K562 (cell line): ENCODE results near the gene FOXJ3. TPM values are rescaled to one million over a fixed set of nuclear protein-coding genes. Genes with fewer than 3 reads are reported as not detected.

Source experiments
- ATF6 ChIP-seq: sonication (generic); formaldehyde crosslinking; IDR thresholded peaks from 2 replicates; pipeline ENCODE4 v1.4.0; 2020; ENCODE audit warnings: mild to moderate bottlenecking, missing genetic modification reagents
- CREM ChIP-seq: IDR thresholded peaks from 2 replicates; pipeline ENCODE4 v1.6.1; 2014; ENCODE audit warnings: antibody characterized with exemption, low read depth
- DPF2 ChIP-seq: fragments of 450-650 bp; IDR thresholded peaks from 2 replicates; pipeline ENCODE4 v1.6.1; 2016
- E2F8 ChIP-seq: fragments of 450-650 bp; IDR thresholded peaks from 2 replicates; pipeline ENCODE4 v1.7.1; 2018; ENCODE audit warnings: mild to moderate bottlenecking, low read depth; ENCODE audit not compliant: partially characterized antibody
- EP300 ChIP-seq: IDR thresholded peaks from 2 replicates; pipeline ENCODE4 v1.6.1; 2012; ENCODE audit warnings: low read length, improper control_type of control experiment
- FOXJ3 ChIP-seq: sonication (generic); formaldehyde crosslinking; IDR thresholded peaks from 2 replicates; pipeline ENCODE4 v1.4.0; 2020; ENCODE audit warnings: mild to moderate bottlenecking, missing genetic modification reagents
- HIVEP1 ChIP-seq: fragments of 250-450 bp; sonication (Bioruptor Pico); IDR thresholded peaks from 2 replicates; pipeline ENCODE4 v1.4.0; 2020; ENCODE audit warnings: mild to moderate bottlenecking
- MYBL2 ChIP-seq, 2 experiments: fragments of 450-650 bp in 1 of 2; sonication (generic) in 1 of 2; formaldehyde crosslinking in 1 of 2; IDR thresholded peaks; 2 replicates each; pipeline versions ENCODE4 v1.6.1 to v1.8.1; 2017 to 2022; ENCODE audit warnings: borderline replicate concordance in 1 of 2, inconsistent platforms in 1 of 2, low read depth in 1 of 2, mild to moderate bottlenecking in 1 of 2, missing genetic modification reagents in 1 of 2, moderate library complexity in 1 of 2
- PBX2 ChIP-seq, 2 experiments: IDR thresholded peaks in 1 of 2; conservative IDR thresholded peaks in 1 of 2; 2 replicates each; pipeline ENCODE4 v1.6.1; 2016; ENCODE audit warnings: low read depth in 2 of 2, mild to moderate bottlenecking in 1 of 2, missing compliant biosample characterization in 1 of 2, missing genetic modification characterization in 1 of 2, moderate library complexity in 1 of 2
- PPARD ChIP-seq: fragments of 250-450 bp; sonication (Bioruptor Pico); IDR thresholded peaks from 2 replicates; pipeline ENCODE4 v1.8.0; 2022; ENCODE audit warnings: inconsistent platforms, mild to moderate bottlenecking, moderate library complexity
- RBM14 ChIP-seq: fragments of 200-400 bp; formaldehyde crosslinking; IDR thresholded peaks from 2 replicates; pipeline ENCODE4 v1.6.1; 2018; ENCODE audit warnings: low read depth, mild to moderate bottlenecking, low read length, moderate library complexity, borderline replicate concordance; ENCODE audit not compliant: insufficient read depth
- SMAD2 ChIP-seq: fragments of 150-350 bp; IDR thresholded peaks from 2 replicates; pipeline ENCODE4 v1.6.1; 2014; ENCODE audit warnings: low read depth, mild to moderate bottlenecking, low read length
- SRSF1 ChIP-seq: fragments of 200-400 bp; formaldehyde crosslinking; IDR thresholded peaks from 2 replicates; pipeline ENCODE4 v1.6.1; 2017; ENCODE audit warnings: mild to moderate bottlenecking, low read depth, low read length, moderate library complexity
- STAG1 ChIP-seq: sonication (generic); formaldehyde crosslinking; IDR thresholded peaks from 2 replicates; pipeline ENCODE4 v1.5.0; 2020; ENCODE audit warnings: missing genetic modification reagents, borderline replicate concordance
- ZBTB8A ChIP-seq: fragments of 450-650 bp; IDR thresholded peaks from 2 replicates; pipeline ENCODE4 v1.6.1; 2018; ENCODE audit warnings: mild to moderate bottlenecking, moderate library complexity; ENCODE audit not compliant: partially characterized antibody
- ZNF24 ChIP-seq: fragments of 450-650 bp; IDR thresholded peaks from 2 replicates; pipeline ENCODE4 v1.6.1; 2016
- ZNF274 ChIP-seq: IDR thresholded peaks from 2 replicates; pipeline ENCODE4 v1.6.1; 2011; ENCODE audit warnings: low read depth, mild to moderate bottlenecking, low read length, moderate library complexity, borderline replicate concordance
- ZNF511 ChIP-seq: sonication (generic); formaldehyde crosslinking; IDR thresholded peaks from 2 replicates; pipeline ENCODE4 v1.8.0; 2022; ENCODE audit warnings: mild to moderate bottlenecking, missing genetic modification reagents
- ZNF668 ChIP-seq: fragments of 250-450 bp; sonication (Bioruptor Pico); IDR thresholded peaks from 2 replicates; pipeline ENCODE4 v1.8.0; 2022; ENCODE audit warnings: mild to moderate bottlenecking, inconsistent platforms
- ZNF707 ChIP-seq: fragments of 250-450 bp; sonication (Bioruptor Pico); conservative IDR thresholded peaks from 2 replicates; pipeline ENCODE4 v1.8.0; 2022; ENCODE audit warnings: inconsistent platforms, mild to moderate bottlenecking, moderate library complexity
- ZSCAN29 ChIP-seq: fragments of 450-650 bp; IDR thresholded peaks from 2 replicates; pipeline ENCODE4 v1.6.1; 2017
- polyA plus RNA-seq, 8 experiments: library from polyadenylated mRNA; depleted of rRNA in 4 of 8; stranded (reverse) in 5 of 8; unstranded in 3 of 8; fragments of >200 nt; fragmentation: Nextera tagmentation in 2 of 8; fragmentation: Illumina TruSeq in 1 of 8; extraction: Ambion mirVana in 2 of 8; extraction: Trizol in 1 of 8; gene quantifications; 2 replicates each; pipeline versions ENCODE4 v1.2.1 to v1.2.3, GENCODE V29; 2011 to 2014; ENCODE audit warnings: inconsistent platforms in 1 of 8, missing spikeins in 1 of 8
- total RNA-seq, 7 experiments: library from RNA; depleted of rRNA in 6 of 7; stranded (reverse); fragments of >200 nt in 6 of 7; fragmentation: Illumina TruSeq in 2 of 7; extraction: Trizol in 2 of 7; gene quantifications; 2 replicates each; pipeline versions ENCODE4 v1.2.1 to v1.2.3, GENCODE V29; 2011 to 2021; ENCODE audit warnings: low replicate concordance in 1 of 7

The FOXJ3 gene
- total and polyA plus RNA-seq, 9 of the 15 experiments (the other 6 are each of a cell fraction or from before 2014, with no cell fraction given), result 8.7 to 35.3 (median 23.4) TPM

GRCh38 chr1:42221952-42222606 lies 113.0 kb downstream of the FOXJ3 start (continued):
- TF ChIP-seq E2F8, result no peak
- TF ChIP-seq MYBL2 (IDR thresholded peaks at IDR 0.05; ENCODE audit: low read depth), result no peak
- no peak for TF ChIP-seq MYBL2 (CRISPR knock-in tag; IDR thresholded peaks at IDR 0.05; ENCODE audit: borderline replicate concordance)
- no peak for TF ChIP-seq ATF6 (CRISPR knock-in tag)
- TF ChIP-seq ZNF707, result no peak
- TF ChIP-seq ZSCAN29, result no peak
- no peak for TF ChIP-seq ZNF274
- TF ChIP-seq PBX2 (CRISPR knock-in tag; IDR thresholded peaks at IDR 0.05; ENCODE audit: low read depth), result no peak
- TF ChIP-seq PBX2 (tag; conservative IDR thresholded peaks at IDR 0.05; ENCODE audit: low read depth), result peak; percentile 70
- TF ChIP-seq RBM14, result no peak
- TF ChIP-seq HIVEP1 (CRISPR knock-in tag), result no peak
- no peak for TF ChIP-seq SMAD2
- TF ChIP-seq ZNF668, result no peak
- TF ChIP-seq DPF2, result peak; percentile 64
- peak; percentile 66; the same call in 1 of the 2 replicates for TF ChIP-seq ZNF24
- no peak for TF ChIP-seq FOXJ3
- no peak for TF ChIP-seq ZNF511 (CRISPR knock-in tag)
- no peak for TF ChIP-seq SRSF1
- TF ChIP-seq ZBTB8A, result no peak
- TF ChIP-seq EP300, result peak; percentile 33; the same call in 1 of the 2 replicates
- no peak for TF ChIP-seq PPARD (CRISPR knock-in tag)
- TF ChIP-seq STAG1 (CRISPR knock-in tag), result no peak
- no peak for TF ChIP-seq CREM
